A549 treated with CORT108297 at 1 μM for 4 hours (cell line): ENCODE results near the gene MRPL45. TPM values are rescaled to one million over a fixed set of nuclear protein-coding genes. Genes with fewer than 3 reads are reported as not detected.

Source experiments
- total RNA-seq: library from RNA; stranded (reverse); fragments of 200-300 nt; extraction: Qiagen RNA extraction; gene quantifications from 5 replicates; pipeline ENCODE4 v1.2.3, GENCODE V29; 2022

The MRPL45 gene
- 59.4 to 67.6 TPM (median 62.0 TPM) in 5 replicates for total RNA-seq

GRCh38 chr17:38296834-38297517, at the start of gene MRPL45:
Gene MRPL45 (plus strand): TSS chr17:38297168. CDS start chr17:38297184, 16 bp downstream.

GRCh38 chr17:38343608-38344419, 46.8 kb downstream of the MRPL45 start, which contains the start of gene GPR179:
Gene GPR179 (minus strand): TSS chr17:38343956. CDS start chr17:38343789, 167 bp downstream.

GRCh38 chr17:38351412-38352222, 54.6 kb downstream of the MRPL45 start, which contains the start of gene SOCS7:
Gene SOCS7 (plus strand): TSS chr17:38351844. CDS start chr17:38352053, 209 bp downstream.

Other genes with a start within 250 kb of the MRPL45 start
- not detected in 5 replicates for gene TBC1D3C, start 228.5 kb upstream of the MRPL45 start, total RNA-seq
- not detected in 5 replicates for gene TBC1D3E, start 169.2 kb upstream of the MRPL45 start, total RNA-seq
- not detected in 5 replicates for gene TBC1D3, start 104.6 kb upstream of the MRPL45 start, total RNA-seq
- 0.02 to 0.06 TPM (median 0.03 TPM) in 5 replicates for gene GPR179, start 46.8 kb downstream of the MRPL45 start, total RNA-seq
- gene SOCS7, start 54.7 kb downstream of the MRPL45 start, total RNA-seq, result 12.0 to 16.5 TPM (median 15.2 TPM) in 5 replicates
- 37.4 to 54.9 TPM (median 48.2 TPM) in 5 replicates for gene ARHGAP23, start 131.3 kb downstream of the MRPL45 start, total RNA-seq